ENCODE measurements around the gene MLLT3.

DNA sequence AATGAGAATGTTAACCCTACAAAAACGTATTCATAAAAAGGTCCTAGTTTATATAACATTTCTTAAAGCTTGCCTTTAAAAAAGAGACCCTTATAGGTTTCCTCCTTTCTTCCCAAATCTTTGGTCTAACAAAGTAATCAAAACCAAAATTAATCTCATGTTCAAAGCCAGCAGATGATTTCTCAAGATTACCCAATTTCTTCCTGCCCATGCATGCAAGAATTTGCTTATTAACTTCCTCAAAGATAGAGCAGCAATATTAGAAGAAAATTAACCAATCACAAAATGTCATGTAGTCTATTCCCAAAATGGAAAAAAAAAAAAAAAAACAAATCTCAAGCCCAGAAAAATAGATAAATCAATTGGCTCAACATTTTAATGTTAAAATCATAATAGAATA is 114.9 kb downstream of the MLLT3 start:
- TF ChIP-seq EZH2 (IDR thresholded peaks at IDR 0.05; ENCODE audit: borderline replicate concordance, low read length), result no peak
- TF ChIP-seq, protein P1, sequence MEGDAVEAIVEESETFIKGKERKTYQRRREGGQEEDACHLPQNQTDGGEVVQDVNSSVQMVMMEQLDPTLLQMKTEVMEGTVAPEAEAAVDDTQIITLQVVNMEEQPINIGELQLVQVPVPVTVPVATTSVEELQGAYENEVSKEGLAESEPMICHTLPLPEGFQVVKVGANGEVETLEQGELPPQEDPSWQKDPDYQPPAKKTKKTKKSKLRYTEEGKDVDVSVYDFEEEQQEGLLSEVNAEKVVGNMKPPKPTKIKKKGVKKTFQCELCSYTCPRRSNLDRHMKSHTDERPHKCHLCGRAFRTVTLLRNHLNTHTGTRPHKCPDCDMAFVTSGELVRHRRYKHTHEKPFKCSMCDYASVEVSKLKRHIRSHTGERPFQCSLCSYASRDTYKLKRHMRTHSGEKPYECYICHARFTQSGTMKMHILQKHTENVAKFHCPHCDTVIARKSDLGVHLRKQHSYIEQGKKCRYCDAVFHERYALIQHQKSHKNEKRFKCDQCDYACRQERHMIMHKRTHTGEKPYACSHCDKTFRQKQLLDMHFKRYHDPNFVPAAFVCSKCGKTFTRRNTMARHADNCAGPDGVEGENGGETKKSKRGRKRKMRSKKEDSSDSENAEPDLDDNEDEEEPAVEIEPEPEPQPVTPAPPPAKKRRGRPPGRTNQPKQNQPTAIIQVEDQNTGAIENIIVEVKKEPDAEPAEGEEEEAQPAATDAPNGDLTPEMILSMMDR (conservative IDR thresholded peaks at IDR 0.05 in 1 of 2, IDR thresholded peaks at IDR 0.05 in 1 of 2; ENCODE audit: extremely low read depth in 1 of 2, insufficient read depth in 1 of 2, low read depth in 1 of 2, low read length in 2 of 2), result no peak

Data from mammary epithelial cell (primary cell).